ENCODE data around the gene TAX1BP1. TPM values are rescaled to one million over a fixed set of nuclear protein-coding genes. Genes with fewer than 3 reads are reported as not detected.

TAX1BP1 gene
- total and polyA plus RNA-seq, 2 of the 13 experiments (the other 11 are each of a cell fraction or from before 2014, with no cell fraction given) = 95.2 to 98.9 TPM

- TF ChIP-seq EP300 (IDR thresholded peaks at IDR 0.05; ENCODE audit: low read depth in 2 of 2, low read length in 2 of 2) (peak in 1 of 2 experiments; percentile 83; a peak in 2 of 4 replicates), EP300 (CRISPR knock-in tag; IDR thresholded peaks at IDR 0.05; ENCODE audit: borderline replicate concordance) (peak; percentile 62), PITX1 (CRISPR knock-in tag; IDR thresholded peaks at IDR 0.05) (no peak), HMG20A (CRISPR knock-in tag; IDR thresholded peaks at IDR 0.05; ENCODE audit: borderline replicate concordance) (peak; percentile 80; the same call in 1 of the 2 replicates), ZNF761 (CRISPR knock-in tag; conservative IDR thresholded peaks at IDR 0.05) (no peak), HOXA3 (CRISPR knock-in tag; IDR thresholded peaks at IDR 0.05) (peak; percentile 55; the same call in 1 of the 2 replicates), GATAD1 (CRISPR knock-in tag; IDR thresholded peaks at IDR 0.05) (peak; percentile 23; the same call in 1 of the 2 replicates), RXRA (CRISPR knock-in tag; IDR thresholded peaks at IDR 0.05) (peak; percentile 89; the same call in 1 of the 2 replicates), MAFG (CRISPR knock-in tag; IDR thresholded peaks at IDR 0.05) (no peak)
- TF ChIP-seq, protein P1, sequence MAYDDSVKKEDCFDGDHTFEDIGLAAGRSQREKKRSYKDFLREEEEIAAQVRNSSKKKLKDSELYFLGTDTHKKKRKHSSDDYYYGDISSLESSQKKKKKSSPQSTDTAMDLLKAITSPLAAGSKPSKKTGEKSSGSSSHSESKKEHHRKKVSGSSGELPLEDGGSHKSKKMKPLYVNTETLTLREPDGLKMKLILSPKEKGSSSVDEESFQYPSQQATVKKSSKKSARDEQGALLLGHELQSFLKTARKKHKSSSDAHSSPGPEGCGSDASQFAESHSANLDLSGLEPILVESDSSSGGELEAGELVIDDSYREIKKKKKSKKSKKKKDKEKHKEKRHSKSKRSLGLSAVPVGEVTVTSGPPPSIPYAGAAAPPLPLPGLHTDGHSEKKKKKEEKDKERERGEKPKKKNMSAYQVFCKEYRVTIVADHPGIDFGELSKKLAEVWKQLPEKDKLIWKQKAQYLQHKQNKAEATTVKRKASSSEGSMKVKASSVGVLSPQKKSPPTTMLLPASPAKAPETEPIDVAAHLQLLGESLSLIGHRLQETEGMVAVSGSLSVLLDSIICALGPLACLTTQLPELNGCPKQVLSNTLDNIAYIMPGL (CRISPR knock-in tag; IDR thresholded peaks at IDR 0.05; ENCODE audit: borderline replicate concordance in 1 of 2, low read depth in 1 of 2) = no peak
- TF ChIP-seq, protein P2, sequence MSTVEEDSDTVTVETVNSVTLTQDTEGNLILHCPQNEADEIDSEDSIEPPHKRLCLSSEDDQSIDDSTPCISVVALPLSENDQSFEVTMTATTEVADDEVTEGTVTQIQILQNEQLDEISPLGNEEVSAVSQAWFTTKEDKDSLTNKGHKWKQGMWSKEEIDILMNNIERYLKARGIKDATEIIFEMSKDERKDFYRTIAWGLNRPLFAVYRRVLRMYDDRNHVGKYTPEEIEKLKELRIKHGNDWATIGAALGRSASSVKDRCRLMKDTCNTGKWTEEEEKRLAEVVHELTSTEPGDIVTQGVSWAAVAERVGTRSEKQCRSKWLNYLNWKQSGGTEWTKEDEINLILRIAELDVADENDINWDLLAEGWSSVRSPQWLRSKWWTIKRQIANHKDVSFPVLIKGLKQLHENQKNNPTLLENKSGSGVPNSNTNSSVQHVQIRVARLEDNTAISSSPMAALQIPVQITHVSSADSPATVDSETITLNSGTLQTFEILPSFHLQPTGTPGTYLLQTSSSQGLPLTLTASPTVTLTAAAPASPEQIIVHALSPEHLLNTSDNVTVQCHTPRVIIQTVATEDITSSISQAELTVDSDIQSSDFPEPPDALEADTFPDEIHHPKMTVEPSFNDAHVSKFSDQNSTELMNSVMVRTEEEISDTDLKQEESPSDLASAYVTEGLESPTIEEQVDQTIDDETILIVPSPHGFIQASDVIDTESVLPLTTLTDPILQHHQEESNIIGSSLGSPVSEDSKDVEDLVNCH (CRISPR knock-in tag; IDR thresholded peaks at IDR 0.05) = no peak
These were observed 46.2 kb upstream of the TAX1BP1 start (continued) for GRCh38 chr7:27693794-27694193.
